Neural cell (in vitro differentiated cells): ENCODE results near the gene MYO6.

Experiments
- CTCF ChIP-seq: fragments of 450-650 bp; IDR thresholded peaks from 2 replicates; pipeline ENCODE4 v1.5.1; 2014; ENCODE audit warnings: antibody characterized with exemption, mild to moderate bottlenecking, moderate library complexity; ENCODE audit not compliant: poor library complexity, severe bottlenecking
- EP300 ChIP-seq: fragments of 450-650 bp; conservative IDR thresholded peaks from 2 replicates; pipeline ENCODE4 v1.6.1; 2014; ENCODE audit warnings: antibody characterized with exemption, mild to moderate bottlenecking, moderate library complexity; ENCODE audit not compliant: poor library complexity, severe bottlenecking
- POLR2AphosphoS5 ChIP-seq: IDR thresholded peaks from 2 replicates; pipeline ENCODE4 v1.6.1; 2012
- SMC3 ChIP-seq: fragments of 450-650 bp; conservative IDR thresholded peaks from 2 replicates; pipeline ENCODE4 v1.6.1; 2014; ENCODE audit warnings: antibody characterized with exemption, mild to moderate bottlenecking, moderate library complexity; ENCODE audit not compliant: poor library complexity
- TF ChIP-seq, protein P1 (sequence below): IDR thresholded peaks from 2 replicates; pipeline ENCODE4 v1.6.1; 2012; ENCODE audit warnings: borderline replicate concordance

GRCh38 chr6:75943381-75943780 is 194.3 kb downstream of the MYO6 start:
- TF ChIP-seq CTCF: no peak
- TF ChIP-seq POLR2AphosphoS5: no peak
- TF ChIP-seq SMC3: no peak
- TF ChIP-seq, protein P1, sequence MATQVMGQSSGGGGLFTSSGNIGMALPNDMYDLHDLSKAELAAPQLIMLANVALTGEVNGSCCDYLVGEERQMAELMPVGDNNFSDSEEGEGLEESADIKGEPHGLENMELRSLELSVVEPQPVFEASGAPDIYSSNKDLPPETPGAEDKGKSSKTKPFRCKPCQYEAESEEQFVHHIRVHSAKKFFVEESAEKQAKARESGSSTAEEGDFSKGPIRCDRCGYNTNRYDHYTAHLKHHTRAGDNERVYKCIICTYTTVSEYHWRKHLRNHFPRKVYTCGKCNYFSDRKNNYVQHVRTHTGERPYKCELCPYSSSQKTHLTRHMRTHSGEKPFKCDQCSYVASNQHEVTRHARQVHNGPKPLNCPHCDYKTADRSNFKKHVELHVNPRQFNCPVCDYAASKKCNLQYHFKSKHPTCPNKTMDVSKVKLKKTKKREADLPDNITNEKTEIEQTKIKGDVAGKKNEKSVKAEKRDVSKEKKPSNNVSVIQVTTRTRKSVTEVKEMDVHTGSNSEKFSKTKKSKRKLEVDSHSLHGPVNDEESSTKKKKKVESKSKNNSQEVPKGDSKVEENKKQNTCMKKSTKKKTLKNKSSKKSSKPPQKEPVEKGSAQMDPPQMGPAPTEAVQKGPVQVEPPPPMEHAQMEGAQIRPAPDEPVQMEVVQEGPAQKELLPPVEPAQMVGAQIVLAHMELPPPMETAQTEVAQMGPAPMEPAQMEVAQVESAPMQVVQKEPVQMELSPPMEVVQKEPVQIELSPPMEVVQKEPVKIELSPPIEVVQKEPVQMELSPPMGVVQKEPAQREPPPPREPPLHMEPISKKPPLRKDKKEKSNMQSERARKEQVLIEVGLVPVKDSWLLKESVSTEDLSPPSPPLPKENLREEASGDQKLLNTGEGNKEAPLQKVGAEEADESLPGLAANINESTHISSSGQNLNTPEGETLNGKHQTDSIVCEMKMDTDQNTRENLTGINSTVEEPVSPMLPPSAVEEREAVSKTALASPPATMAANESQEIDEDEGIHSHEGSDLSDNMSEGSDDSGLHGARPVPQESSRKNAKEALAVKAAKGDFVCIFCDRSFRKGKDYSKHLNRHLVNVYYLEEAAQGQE: no peak
- TF ChIP-seq EP300: no peak
